Urinary bladder (tissue), 4 donors: ENCODE measurements around the gene TRDMT1. TPM values are rescaled to one million over a fixed set of nuclear protein-coding genes. Genes with fewer than 3 reads are reported as not detected.

Experiments used
- DNase-seq: peaks from one replicate; pipeline ENCODE4 v3.0.0-alpha.2; 2015; ENCODE audit errors: extremely low spot score
- H3K27ac ChIP-seq: one replicate; pipeline ENCODE4 v1.5.1; 2013; ENCODE audit warnings: low read depth, mild to moderate bottlenecking, moderate library complexity
- H3K36me3 ChIP-seq: one replicate; pipeline ENCODE4 v1.6.1; 2013; ENCODE audit warnings: mild to moderate bottlenecking, moderate library complexity; ENCODE audit not compliant: insufficient read depth
- H3K4me1 ChIP-seq: one replicate; pipeline ENCODE4 v1.6.1; 2013; ENCODE audit warnings: mild to moderate bottlenecking, moderate library complexity; ENCODE audit not compliant: insufficient read depth
- H3K4me3 ChIP-seq: one replicate; pipeline ENCODE4 v1.5.1; 2013; ENCODE audit warnings: low read depth, low read length
- WGBS: extraction: QIAGEN DNeasy Blood & Tissue Kit; methylation state at CpG from one replicate; pipeline ENCODE4 v1.1.7; 2013; 5-methylcytosine and 5-hydroxymethylcytosine counted together
- polyA plus RNA-seq: library from polyadenylated mRNA; stranded (reverse); fragments of 200-250 nt; gene quantifications from one replicate; pipeline ENCODE4 v1.2.3, GENCODE V29; 2013
- total RNA-seq: library from RNA; depleted of rRNA; stranded (reverse); fragments of >200 nt; gene quantifications from one replicate; pipeline ENCODE4 v1.2.3, GENCODE V29; 2014
- donor health status: healthy with polysubstance abuse.
- donor health status: healthy.

TRDMT1 gene
- total RNA-seq (31.5 TPM), polyA plus RNA-seq (3.0 TPM)

DNA sequence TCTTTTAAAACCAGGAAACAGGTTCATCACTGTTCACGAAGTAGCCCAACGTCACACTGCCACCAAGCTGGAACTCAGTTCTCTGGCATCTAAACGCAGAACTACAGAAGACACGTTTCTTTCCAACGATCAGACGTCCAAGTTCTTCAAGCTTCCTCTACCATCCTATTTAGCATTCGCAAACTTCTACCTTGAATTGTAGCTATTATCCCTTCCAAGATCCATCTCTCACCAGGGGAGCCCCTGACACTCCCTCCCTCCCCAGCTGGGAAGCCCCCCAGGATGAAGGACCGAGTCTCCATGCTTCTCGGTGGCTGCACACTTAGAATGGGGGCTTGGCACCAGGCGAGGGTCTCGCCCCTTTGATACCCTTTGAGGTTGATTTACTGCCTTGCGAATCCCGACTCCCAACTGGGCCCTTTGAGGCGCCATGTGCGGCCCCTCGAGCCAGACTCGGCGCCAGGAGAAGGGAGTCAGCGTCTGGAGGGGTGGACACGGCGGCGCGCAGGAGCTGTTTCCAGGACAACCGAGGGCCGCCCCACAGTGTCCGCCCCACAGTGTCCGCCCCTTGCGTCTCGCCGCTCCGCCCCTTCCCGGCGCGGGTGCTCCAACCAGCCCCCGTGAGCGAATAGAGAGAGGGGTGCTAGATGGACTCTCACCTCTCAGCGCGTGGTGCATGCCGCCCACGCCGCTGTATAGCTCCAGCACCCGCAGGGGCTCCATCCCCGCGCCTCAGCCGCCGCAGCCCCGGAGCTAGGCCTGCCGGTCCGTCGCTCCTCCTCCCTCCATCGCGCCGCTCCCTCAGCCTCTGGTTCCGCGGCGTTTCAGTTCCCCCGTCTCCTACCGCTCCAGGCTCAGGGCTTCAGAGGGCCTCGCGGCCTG is at the start of gene TRDMT1:
TRDMT1 (minus strand) TSS at position 761 of the 882 bp plus-strand sequence; CDS start at position 723, 38 bp downstream.
- Histone ChIP-seq H3K27ac (peak within 1 kb of the TSS; percentile 90), H3K36me3 (no peaks in the 10 kb centered on the region), H3K4me1 (no peaks in the 10 kb centered on the region), H3K4me3 (peak within 1 kb of the TSS; percentile 69)
- under 1% methylated on average over 60 of the region's 60 CpGs for WGBS
- DNase-seq: peak; percentile 80

DNA sequence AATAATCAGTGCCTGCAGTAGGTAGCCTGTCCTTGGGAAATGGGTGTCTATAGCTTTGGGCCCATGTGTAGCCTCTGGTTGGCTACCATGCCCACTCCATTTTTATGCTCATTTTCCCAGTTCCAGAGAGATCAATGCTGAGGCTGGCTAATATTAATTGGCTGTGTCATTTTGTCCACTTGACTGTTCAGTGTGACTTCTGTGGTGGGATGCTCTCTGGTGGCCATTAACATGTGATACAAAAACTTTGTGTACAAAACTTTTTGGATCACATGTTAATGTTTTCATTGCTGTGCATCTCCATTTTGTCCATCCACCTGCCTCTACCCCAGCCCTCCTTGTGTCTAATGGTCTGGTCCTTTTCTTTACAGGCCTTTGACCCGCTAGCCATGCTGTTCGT is 49.3 kb upstream of the TRDMT1 start:
- no peaks in the 10 kb centered on the region for H3K36me3 ChIP-seq
- H3K27ac ChIP-seq: no peak overlapping the region
- WGBS: 92% methylated on average over 2 of the region's 2 CpGs
- H3K4me1 ChIP-seq: no peaks in the 10 kb centered on the region
- DNase-seq: no peak
- no peak overlapping the region for H3K4me3 ChIP-seq

- Histone ChIP-seq H3K36me3 (no peaks in the 10 kb centered on the region), H3K4me1 (no peaks in the 10 kb centered on the region), H3K4me3 (no peak overlapping the region), H3K27ac (no peak overlapping the region)
- no peak for DNase-seq
- WGBS: 66% methylated on average over 4 of the region's 4 CpGs
Measured at GRCh38 chr10:17249820-17250219, 48.3 kb upstream of the TRDMT1 start.

DNA sequence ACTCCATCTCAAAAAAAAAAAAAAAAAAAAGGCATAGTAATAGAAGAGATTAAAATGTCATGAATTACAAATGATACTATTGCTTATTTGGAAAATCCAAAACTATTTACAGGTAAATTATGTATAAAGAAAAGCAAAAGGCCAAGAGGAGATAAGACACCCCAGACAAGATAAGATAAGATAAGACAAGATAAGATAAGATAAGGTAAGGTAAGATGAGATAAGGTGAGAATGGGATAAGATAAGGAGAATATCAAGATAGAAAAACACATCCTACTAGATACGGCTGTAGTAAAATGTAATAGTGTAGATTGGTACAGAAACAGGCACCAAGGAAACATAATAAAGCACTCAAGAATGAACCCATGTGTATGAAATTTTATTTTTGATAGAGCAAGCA is 47.5 kb upstream of the TRDMT1 start:
- H3K27ac ChIP-seq: no peak overlapping the region
- no peak overlapping the region for H3K4me3 ChIP-seq
- DNase-seq: no peak
- no peaks in the 10 kb centered on the region for H3K4me1 ChIP-seq
- H3K36me3 ChIP-seq: no peaks in the 10 kb centered on the region
- WGBS: 63% methylated on average over 1 of the region's 1 CpG

GRCh38 chr10:17247210-17247609 is 45.7 kb upstream of the TRDMT1 start:
- H3K4me1 ChIP-seq: no peaks in the 10 kb centered on the region
- H3K36me3 ChIP-seq: no peaks in the 10 kb centered on the region
- no peak overlapping the region for H3K27ac ChIP-seq
- DNase-seq: no peak
- H3K4me3 ChIP-seq: no peak overlapping the region
- WGBS: 85% methylated on average over 1 of the region's 1 CpG

- Histone ChIP-seq H3K36me3 (no peaks in the 10 kb centered on the region), H3K4me1 (no peaks in the 10 kb centered on the region), H3K4me3 (no peak overlapping the region), H3K27ac (no peak overlapping the region)
- DNase-seq: no peak
Measured at GRCh38 chr10:17244700-17245365, 43.4 kb upstream of the TRDMT1 start.

GRCh38 chr10:17241611-17242333 is 40.3 kb upstream of the TRDMT1 start:
- Histone ChIP-seq H3K27ac (no peak overlapping the region), H3K4me1 (no peaks in the 10 kb centered on the region), H3K4me3 (no peak overlapping the region), H3K36me3 (peaks cover 2% of the 10 kb centered on the region)
- WGBS: 80% methylated on average over 5 of the region's 5 CpGs
- no peak for DNase-seq

- no peak overlapping the region for H3K27ac ChIP-seq
- no peaks in the 10 kb centered on the region for H3K4me1 ChIP-seq
- DNase-seq: no peak
- peaks cover 2% of the 10 kb centered on the region for H3K36me3 ChIP-seq
- WGBS: 87% methylated on average over 4 of the region's 4 CpGs
- no peak overlapping the region for H3K4me3 ChIP-seq
Measured at GRCh38 chr10:17240616-17241015, 39.1 kb upstream of the TRDMT1 start.

- Histone ChIP-seq H3K36me3 (peaks cover 2% of the 10 kb centered on the region), H3K4me3 (no peak overlapping the region), H3K4me1 (no peaks in the 10 kb centered on the region), H3K27ac (no peak overlapping the region)
- DNase-seq: no peak
- 95% methylated on average over 2 of the region's 2 CpGs for WGBS
Measured at GRCh38 chr10:17240096-17240495, 38.6 kb upstream of the TRDMT1 start.

DNA sequence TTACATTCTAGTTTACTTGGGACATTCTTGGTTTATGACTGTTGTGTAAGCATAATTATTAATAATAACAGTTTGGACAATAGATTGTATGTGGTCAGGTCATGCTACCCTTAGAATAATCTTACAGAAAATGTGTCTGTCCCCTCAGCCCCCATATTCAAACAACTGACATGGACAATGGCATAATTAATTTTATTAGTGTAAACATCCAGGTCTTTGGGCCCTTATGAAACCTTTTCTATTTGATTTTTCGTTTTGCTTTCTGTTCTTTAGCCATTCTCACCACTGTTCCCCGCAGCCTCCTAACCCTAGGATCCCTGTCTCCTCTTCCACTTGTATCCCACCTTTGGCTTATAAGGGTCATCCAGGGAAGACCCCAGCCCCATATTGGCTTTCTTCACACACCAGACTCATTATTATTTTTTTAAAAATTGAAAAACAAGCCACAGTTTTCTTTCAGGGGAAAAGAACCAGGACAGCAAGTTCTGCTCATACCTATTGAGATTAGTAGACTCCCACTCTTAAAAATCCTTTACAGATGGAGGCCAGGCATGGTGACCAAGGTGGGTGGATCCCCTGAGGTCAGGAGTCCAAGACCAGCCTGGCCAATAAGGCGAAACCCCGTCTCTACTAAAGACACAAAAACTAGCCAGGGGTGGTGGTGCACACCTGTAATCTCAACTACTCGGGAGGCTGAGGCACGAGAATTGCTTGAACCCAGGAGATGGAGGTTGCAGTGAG is 38.0 kb upstream of the TRDMT1 start:
- no peak for DNase-seq
- no peaks in the 10 kb centered on the region for H3K4me1 ChIP-seq
- 94% methylated on average over 6 of the region's 6 CpGs for WGBS
- no peak overlapping the region for H3K27ac ChIP-seq
- no peak overlapping the region for H3K4me3 ChIP-seq
- peaks cover 2% of the 10 kb centered on the region for H3K36me3 ChIP-seq

DNA sequence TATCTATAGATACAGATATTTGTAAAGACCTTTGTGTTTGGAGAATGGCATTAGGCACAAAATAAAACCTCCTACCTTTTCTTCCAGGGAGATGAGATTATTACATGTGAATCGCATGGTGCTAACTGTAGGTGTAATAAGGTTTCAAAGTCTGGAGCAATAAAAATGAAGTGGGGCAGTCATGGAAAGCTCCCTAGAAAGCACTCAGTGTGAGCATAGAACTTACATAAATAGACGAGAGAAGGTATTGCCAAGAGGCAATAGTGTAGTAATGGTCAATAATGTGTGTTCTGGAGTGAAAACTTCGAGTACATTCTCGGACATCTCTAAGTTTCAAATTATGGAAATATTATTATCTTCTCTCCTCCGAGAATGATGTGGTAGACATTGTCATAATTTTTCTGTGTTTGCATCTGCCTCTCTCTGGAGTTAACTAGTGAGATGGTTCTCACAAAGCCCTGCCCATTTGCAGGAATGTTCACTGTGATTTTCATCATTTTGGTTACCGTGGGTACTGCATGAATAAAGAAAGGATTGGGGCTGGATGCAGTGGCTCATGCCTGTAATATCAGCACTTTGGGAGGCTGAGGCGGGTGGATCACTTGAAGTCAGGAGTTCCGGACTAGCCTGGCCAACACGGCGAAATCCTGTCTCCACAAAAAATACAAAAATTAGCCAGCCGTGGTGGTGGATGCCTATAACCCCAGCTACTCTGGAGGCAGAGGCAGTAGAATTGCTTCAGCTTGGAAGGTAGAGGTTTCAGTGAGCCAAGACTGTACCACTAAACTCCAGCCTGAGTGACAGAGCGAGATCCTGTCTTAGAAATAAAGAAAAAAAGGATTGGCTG is 37.2 kb upstream of the TRDMT1 start:
- DNase-seq: no peak

GRCh38 chr10:17237915-17238444 is 36.5 kb upstream of the TRDMT1 start:
- H3K36me3 ChIP-seq: peaks cover 2% of the 10 kb centered on the region

More for the DNA sequence above, 37.2 kb upstream of the TRDMT1 start:
- no peaks in the 10 kb centered on the region for H3K4me1 ChIP-seq
- H3K4me3 ChIP-seq: no peak overlapping the region
- H3K27ac ChIP-seq: no peak overlapping the region
- 46% methylated on average over 12 of the region's 12 CpGs for WGBS
- peaks cover 2% of the 10 kb centered on the region for H3K36me3 ChIP-seq

More at GRCh38 chr10:17237915-17238444, 36.5 kb upstream of the TRDMT1 start:
- Histone ChIP-seq H3K27ac (peak overlapping the region; percentile 57), H3K4me3 (no peak overlapping the region), H3K4me1 (no peaks in the 10 kb centered on the region)
- 65% methylated on average over 4 of the region's 4 CpGs for WGBS
- DNase-seq: no peak
